GM10266 (cell line): Measurements from ENCODE around the gene KRT40.

Source experiments
- DNase-seq: peaks from one replicate; pipeline ENCODE4 v3.0.0; 2012; ENCODE audit errors: extremely low spot score
- CTCF ChIP-seq: IDR thresholded peaks from 2 replicates; pipeline ENCODE4 v1.5.1; 2012; ENCODE audit warnings: mild to moderate bottlenecking, low read depth; ENCODE audit not compliant: control insufficient read depth, insufficient read depth; ENCODE audit errors: missing control alignments

The KRT40 gene

DNA sequence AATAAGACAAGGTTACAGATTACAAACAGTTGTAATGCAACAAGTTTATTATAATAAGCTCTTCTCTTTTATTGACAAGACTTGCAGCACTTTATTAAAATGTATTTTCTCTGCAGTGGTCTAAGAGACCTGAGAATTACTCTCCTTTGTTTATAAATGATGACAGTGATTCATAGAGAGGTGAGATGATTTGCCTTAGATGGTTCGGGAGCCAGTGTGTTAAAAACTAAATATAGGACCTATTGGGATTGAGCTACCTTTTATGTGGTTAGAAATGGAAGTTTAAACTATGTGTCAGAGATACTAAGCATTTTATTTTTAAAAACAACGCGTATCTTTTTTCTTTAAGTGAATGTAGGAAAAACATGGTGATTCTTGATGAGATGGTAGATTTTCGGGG lies 12.7 kb upstream of the KRT40 start:
- no peak for TF ChIP-seq CTCF
- no peak for DNase-seq

- no peak for TF ChIP-seq CTCF
- no peak for DNase-seq
Observed at GRCh38 chr17:40995116-40995515, 11.0 kb upstream of the KRT40 start.

- TF ChIP-seq CTCF, result no peak
- DNase-seq, result no peak
Observed at GRCh38 chr17:40993839-40994238, 9.7 kb upstream of the KRT40 start, which contains the start of gene KRTAP3-3. KRTAP3-3 (minus strand) TSS chr17:40994164; CDS start chr17:40994097, 67 bp downstream.

- DNase-seq, result no peak
- TF ChIP-seq CTCF, result no peak
Observed at GRCh38 chr17:40993084-40993483, 9.0 kb upstream of the KRT40 start.

DNA sequence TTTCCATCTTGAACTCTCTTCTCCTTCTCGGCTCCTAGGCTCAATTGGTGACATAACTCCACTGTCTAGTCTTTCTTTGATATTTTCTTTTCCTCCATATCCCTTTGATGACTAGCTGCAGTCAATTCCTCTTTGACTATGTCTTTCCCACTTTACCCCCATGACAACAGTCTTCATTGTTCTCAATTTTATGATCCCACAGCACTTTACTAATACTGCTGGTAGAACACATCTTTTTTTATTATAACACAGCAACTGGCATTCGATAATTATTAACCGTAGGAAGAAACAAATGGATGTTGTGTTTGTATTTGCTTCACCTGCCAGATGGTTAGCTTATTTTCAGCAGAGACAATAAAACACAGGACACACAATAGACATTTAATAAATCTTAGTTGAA lies 8.5 kb upstream of the KRT40 start:
- DNase-seq, result no peak
- no peak for TF ChIP-seq CTCF

- DNase-seq, result no peak
Observed at GRCh38 chr17:40986920-40987319, 2.8 kb upstream of the KRT40 start.

GRCh38 chr17:40981115-40981514 lies 3.0 kb downstream of the KRT40 start:
- no peak for DNase-seq
- no peak for TF ChIP-seq CTCF

More at GRCh38 chr17:40986920-40987319, 2.8 kb upstream of the KRT40 start:
- TF ChIP-seq CTCF, result no peak
